Body of pancreas (tissue), 4 donors: Measurements from ENCODE around the gene ARHGAP15.

Experiments
- POLR2A ChIP-seq, 3 donors: fragments of 450-650 bp; IDR thresholded peaks; one replicate each; pipeline ENCODE4 v1.6.1; 2016; ENCODE audit warnings: antibody characterized with exemption in 3 of 3, mild to moderate bottlenecking in 2 of 3
- TF ChIP-seq, protein P1 (sequence below), 7 experiments: fragments of 450-650 bp in 4 of 7; fragments of 200-600 bp in 3 of 7; sonication (generic) in 3 of 7; IDR thresholded peaks; one replicate each; pipeline ENCODE4 v1.5.1; 2016 to 2019; ENCODE audit warnings: antibody characterized with exemption in 7 of 7

DNA sequence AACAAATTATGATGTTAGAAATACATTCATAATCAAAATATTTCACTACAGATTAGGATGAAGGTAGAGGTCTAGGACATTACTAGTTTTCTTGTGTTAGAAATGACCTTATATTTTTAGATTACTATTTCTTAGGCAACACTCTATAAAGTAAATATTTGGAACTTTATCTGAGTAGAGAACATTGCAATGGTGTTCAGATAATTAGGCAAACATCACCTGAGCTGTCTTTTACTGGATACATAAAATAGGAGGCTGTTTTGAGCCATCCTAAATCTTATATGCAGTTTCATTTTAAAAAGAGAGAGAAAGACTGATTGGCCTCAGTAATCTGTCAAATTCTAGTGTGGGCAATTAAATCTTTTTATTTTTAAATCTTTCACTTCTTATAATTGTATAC, 304.6 kb downstream of the ARHGAP15 start:
- TF ChIP-seq POLR2A (IDR thresholded peaks at IDR 0.05), result no peak
- TF ChIP-seq, protein P1, sequence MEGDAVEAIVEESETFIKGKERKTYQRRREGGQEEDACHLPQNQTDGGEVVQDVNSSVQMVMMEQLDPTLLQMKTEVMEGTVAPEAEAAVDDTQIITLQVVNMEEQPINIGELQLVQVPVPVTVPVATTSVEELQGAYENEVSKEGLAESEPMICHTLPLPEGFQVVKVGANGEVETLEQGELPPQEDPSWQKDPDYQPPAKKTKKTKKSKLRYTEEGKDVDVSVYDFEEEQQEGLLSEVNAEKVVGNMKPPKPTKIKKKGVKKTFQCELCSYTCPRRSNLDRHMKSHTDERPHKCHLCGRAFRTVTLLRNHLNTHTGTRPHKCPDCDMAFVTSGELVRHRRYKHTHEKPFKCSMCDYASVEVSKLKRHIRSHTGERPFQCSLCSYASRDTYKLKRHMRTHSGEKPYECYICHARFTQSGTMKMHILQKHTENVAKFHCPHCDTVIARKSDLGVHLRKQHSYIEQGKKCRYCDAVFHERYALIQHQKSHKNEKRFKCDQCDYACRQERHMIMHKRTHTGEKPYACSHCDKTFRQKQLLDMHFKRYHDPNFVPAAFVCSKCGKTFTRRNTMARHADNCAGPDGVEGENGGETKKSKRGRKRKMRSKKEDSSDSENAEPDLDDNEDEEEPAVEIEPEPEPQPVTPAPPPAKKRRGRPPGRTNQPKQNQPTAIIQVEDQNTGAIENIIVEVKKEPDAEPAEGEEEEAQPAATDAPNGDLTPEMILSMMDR (IDR thresholded peaks at IDR 0.05), result no peak
